Suprapubic skin (tissue), 4 donors: ENCODE measurements around the gene SULT1C4. TPM values are rescaled to one million over a fixed set of nuclear protein-coding genes. Genes with fewer than 3 reads are reported as not detected.

ENCODE experiments used
- DNase-seq, 2 donors: peaks; one replicate each; pipeline ENCODE4 v3.0.0-alpha.2; 2019; ENCODE audit warnings: low spot score in 2 of 2
- H3K27ac ChIP-seq: fragments of 200-600 bp; sonication (generic); one replicate; pipeline ENCODE4 v1.5.1; 2019
- H3K27me3 ChIP-seq: fragments of 200-600 bp; sonication (generic); one replicate; pipeline ENCODE4 v1.5.1; 2019
- H3K36me3 ChIP-seq: fragments of 200-600 bp; sonication (generic); one replicate; pipeline ENCODE4 v1.5.1; 2019
- H3K4me1 ChIP-seq: fragments of 200-600 bp; sonication (generic); one replicate; pipeline ENCODE4 v1.5.1; 2019
- H3K4me3 ChIP-seq: fragments of 200-600 bp; sonication (generic); one replicate; pipeline ENCODE4 v1.5.1; 2019; ENCODE audit warnings: mild to moderate bottlenecking
- H3K9me3 ChIP-seq: fragments of 200-600 bp; sonication (generic); one replicate; pipeline ENCODE4 v1.5.1; 2019
- CTCF ChIP-seq, 2 donors: fragments of 200-600 bp in 1 of 2; fragments of 450-650 bp in 1 of 2; sonication (generic) in 1 of 2; IDR thresholded peaks; one replicate each; pipeline ENCODE4 v1.5.1; 2016 to 2019; ENCODE audit warnings: antibody characterized with exemption in 2 of 2, mild to moderate bottlenecking in 1 of 2, moderate library complexity in 1 of 2
- EP300 ChIP-seq: sonication (generic); formaldehyde crosslinking; IDR thresholded peaks from one replicate; pipeline ENCODE4 v1.6.1; 2017; ENCODE audit warnings: antibody characterized with exemption
- POLR2A ChIP-seq, 2 donors: fragments of 450-650 bp; IDR thresholded peaks; one replicate each; pipeline ENCODE4 v1.6.1; 2017; ENCODE audit warnings: antibody characterized with exemption in 2 of 2, mild to moderate bottlenecking in 2 of 2, moderate library complexity in 2 of 2
- POLR2AphosphoS5 ChIP-seq, 3 donors: sonication (generic); formaldehyde crosslinking; IDR thresholded peaks; one replicate each; pipeline ENCODE4 v1.6.1; 2017; ENCODE audit warnings: antibody characterized with exemption in 3 of 3
- WGBS: methylation state at CpG from one replicate; pipeline ENCODE4 v1.1.5; 2018; 5-methylcytosine and 5-hydroxymethylcytosine counted together
- total RNA-seq, 4 donors: library from RNA; depleted of rRNA; stranded (reverse); fragments of >200 nt; gene quantifications; one replicate each; pipeline ENCODE4 v1.1.0, GENCODE V29; 2016

SULT1C4 gene
- total RNA-seq, 4 donors from 2014 or later = 0.34 to 1.5 (median 0.48) TPM; not detected in 1

- H3K27ac ChIP-seq = no peak overlapping the region
- no peak for TF ChIP-seq POLR2A (IDR thresholded peaks at IDR 0.05)
- no peak for TF ChIP-seq EP300
- no peak for TF ChIP-seq CTCF (IDR thresholded peaks at IDR 0.05)
- no peak for TF ChIP-seq POLR2AphosphoS5 (IDR thresholded peaks at IDR 0.05)
- H3K27me3 ChIP-seq = no peaks in the 10 kb centered on the region
- no peaks in the 10 kb centered on the region for H3K4me1 ChIP-seq
- no peak overlapping the region for H3K4me3 ChIP-seq
- no peak for DNase-seq
- WGBS = 70% methylated on average over 2 of the region's 2 CpGs
- H3K9me3 ChIP-seq = no peaks in the 10 kb centered on the region
- H3K36me3 ChIP-seq = no peaks in the 10 kb centered on the region
Observed at GRCh38 chr2:108370080-108370479, 7.7 kb upstream of the SULT1C4 start.

GRCh38 chr2:108376774-108377173, 980 bp upstream of the SULT1C4 start:
- Histone ChIP-seq H3K9me3 (no peaks in the 10 kb centered on the region), H3K4me3 (no peak overlapping the region), H3K27me3 (no peaks in the 10 kb centered on the region), H3K27ac (no peak overlapping the region), H3K4me1 (no peaks in the 10 kb centered on the region), H3K36me3 (no peaks in the 10 kb centered on the region)
- DNase-seq = no peak
- TF ChIP-seq CTCF (IDR thresholded peaks at IDR 0.05) = no peak
- no peak for TF ChIP-seq EP300
- TF ChIP-seq POLR2AphosphoS5 (IDR thresholded peaks at IDR 0.05) = no peak
- TF ChIP-seq POLR2A (IDR thresholded peaks at IDR 0.05) = no peak
- 80% methylated on average over 4 of the region's 4 CpGs for WGBS

DNA sequence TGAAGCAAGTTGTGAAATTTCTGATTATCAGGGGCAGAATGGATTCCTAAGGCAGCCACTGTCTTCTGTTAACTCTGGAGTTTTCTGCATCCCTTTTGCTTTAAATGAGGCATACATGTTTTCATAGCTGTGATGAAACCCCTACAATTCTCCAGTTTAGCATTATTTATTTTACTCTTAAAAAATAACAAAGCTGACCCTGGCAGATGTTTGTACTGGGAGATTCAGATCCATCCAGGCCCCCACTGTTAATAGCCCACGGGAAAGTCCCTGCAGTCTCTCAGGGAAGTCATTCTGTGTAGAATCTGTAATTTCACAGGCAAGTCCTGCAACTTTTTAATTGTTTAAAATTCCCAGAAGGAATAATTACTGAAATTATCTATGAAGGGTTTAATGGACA, 353 bp upstream of the SULT1C4 start:
- 37% methylated on average over 1 of the region's 1 CpG for WGBS
- Histone ChIP-seq H3K27ac (no peak overlapping the region), H3K36me3 (no peaks in the 10 kb centered on the region), H3K9me3 (no peaks in the 10 kb centered on the region), H3K27me3 (no peaks in the 10 kb centered on the region), H3K4me1 (no peaks in the 10 kb centered on the region), H3K4me3 (peak overlapping the region; percentile 19)
- TF ChIP-seq CTCF (IDR thresholded peaks at IDR 0.05) (no peak), POLR2A (IDR thresholded peaks at IDR 0.05) (no peak), POLR2AphosphoS5 (IDR thresholded peaks at IDR 0.05) (no peak), EP300 (no peak)
- DNase-seq = no peak

GRCh38 chr2:108378851-108379250, 1.1 kb downstream of the SULT1C4 start:
- Histone ChIP-seq H3K4me3 (no peak overlapping the region), H3K36me3 (no peaks in the 10 kb centered on the region), H3K9me3 (no peaks in the 10 kb centered on the region), H3K27ac (no peak overlapping the region), H3K27me3 (no peaks in the 10 kb centered on the region), H3K4me1 (no peaks in the 10 kb centered on the region)
- TF ChIP-seq EP300 (no peak), POLR2AphosphoS5 (IDR thresholded peaks at IDR 0.05) (no peak), CTCF (IDR thresholded peaks at IDR 0.05) (no peak), POLR2A (IDR thresholded peaks at IDR 0.05) (no peak)
- WGBS = 64% methylated on average over 2 of the region's 2 CpGs
- no peak for DNase-seq

- DNase-seq = no peak
- WGBS = 47% methylated on average over 4 of the region's 4 CpGs
- TF ChIP-seq POLR2A (IDR thresholded peaks at IDR 0.05) = no peak
- Histone ChIP-seq H3K4me3 (no peak overlapping the region), H3K27me3 (no peaks in the 10 kb centered on the region), H3K27ac (no peak overlapping the region), H3K4me1 (no peaks in the 10 kb centered on the region), H3K36me3 (no peaks in the 10 kb centered on the region), H3K9me3 (no peaks in the 10 kb centered on the region)
Observed at GRCh38 chr2:108382196-108382595, 4.4 kb downstream of the SULT1C4 start.

GRCh38 chr2:108383146-108383830, 5.5 kb downstream of the SULT1C4 start:
- DNase-seq = no peak
- no peaks in the 10 kb centered on the region for H3K9me3 ChIP-seq
- no peaks in the 10 kb centered on the region for H3K4me1 ChIP-seq
- 81% methylated on average over 4 of the region's 4 CpGs for WGBS
- H3K27ac ChIP-seq = no peak overlapping the region
- TF ChIP-seq POLR2AphosphoS5 (IDR thresholded peaks at IDR 0.05) (no peak), POLR2A (IDR thresholded peaks at IDR 0.05) (no peak), EP300 (no peak), CTCF (IDR thresholded peaks at IDR 0.05) (no peak)
- no peaks in the 10 kb centered on the region for H3K36me3 ChIP-seq
- H3K4me3 ChIP-seq = no peak overlapping the region
- no peaks in the 10 kb centered on the region for H3K27me3 ChIP-seq
